K562 (cell line): ENCODE measurements around the gene DLX2. TPM values are rescaled to one million over a fixed set of nuclear protein-coding genes. Genes with fewer than 3 reads are reported as not detected.
A peak's percentile ranks its signal among the peaks of the same experiment; 100 is the strongest.

Source experiments
- ATAC-seq: fragments of 200-7000 bp; cut with Tn5 transposase; 3 replicates; pipeline ENCODE4 v1.9.1; 2020; ENCODE audit warnings: moderate library complexity
- BruUV-seq: library from RNA; stranded (reverse); fragments of 400-500 nt; replicated peaks from 2 replicates; lab custom pipeline; 2021; lab: Mats Ljungman, UMichigan
- CTCF ChIA-PET: fragments of 300-600 bp; formaldehyde crosslinking; extraction: SDS; loops from one replicate; lab custom pipeline; 2021; ENCODE audit warnings: low intra/inter-chr PET ratio; lab: Yijun Ruan, JAX
- POLR2A ChIA-PET: fragments of 300-600, 350-650 bp; sonication (Branson Sonifier 250); formaldehyde crosslinking; extraction: SDS; loops from one replicate; lab custom pipeline; 2021; ENCODE audit warnings: antibody characterized with exemption, inconsistent platforms; lab: Yijun Ruan, JAX
- DNase-seq, 4 experiments: peaks; one replicate each; pipeline versions ENCODE4 v3.0.0 to v3.0.0-alpha.2; 2011 to 2018; ENCODE audit warnings: low spot score in 3 of 4, mixed read lengths in 3 of 4; ENCODE audit errors: extremely low read depth in 1 of 4
- FAIRE-seq: peaks from 2 replicates; lab custom pipeline; 2011; peaks lifted over from hg19 to GRCh38; lab: Jason Lieb, UNC
- H2AFZ ChIP-seq: 2 replicates; pipeline ENCODE4 v1.6.0; 2011; ENCODE audit warnings: low read depth, low read length, control low read depth, inconsistent platforms
- H3K27ac ChIP-seq: fragments of 200-600 bp; 3 replicates; pipeline ENCODE4 v1.8.0; 2011; ENCODE audit warnings: low read depth, mild to moderate bottlenecking, control low read depth, inconsistent platforms, low read length, moderate library complexity, mixed read lengths; ENCODE audit errors: extremely low read depth
- H3K27me3 ChIP-seq, 2 experiments: fragments of 300-600 bp in 1 of 2; 2 replicates in 1 of 2; 3 replicates in 1 of 2; pipeline versions ENCODE4 v1.6.0 to v1.8.0; 2011; ENCODE audit warnings: inconsistent platforms in 2 of 2, low read length in 2 of 2, mild to moderate bottlenecking in 1 of 2, mixed read lengths in 1 of 2, moderate library complexity in 1 of 2; ENCODE audit not compliant: control insufficient read depth in 2 of 2, insufficient read depth in 2 of 2
- H3K36me3 ChIP-seq: fragments of 300-600 bp; 3 replicates; pipeline ENCODE4 v1.8.0; 2011; ENCODE audit warnings: mild to moderate bottlenecking, low read length, inconsistent platforms; ENCODE audit not compliant: control insufficient read depth, insufficient read depth
- H3K4me1 ChIP-seq, 2 experiments: fragments of 200-600 bp in 1 of 2; replicated peaks in 1 of 2; 2 replicates in 1 of 2; 3 replicates in 1 of 2; pipeline versions ENCODE4 v1.5.1 to v1.8.0; 2011; ENCODE audit warnings: inconsistent platforms in 2 of 2, low read length in 2 of 2, mild to moderate bottlenecking in 1 of 2, mixed read lengths in 1 of 2, moderate library complexity in 1 of 2; ENCODE audit not compliant: control insufficient read depth in 2 of 2, insufficient read depth in 2 of 2
- H3K4me2 ChIP-seq: 2 replicates; pipeline ENCODE4 v1.6.1; 2011; ENCODE audit warnings: low read length, control low read depth, inconsistent platforms, mixed read lengths; ENCODE audit not compliant: insufficient read depth
- H3K4me3 ChIP-seq: fragments of 200-600 bp; sonication (generic), shearing (Covaris generic); 2 replicates; pipeline ENCODE4 v1.5.1; 2016; ENCODE audit warnings: control low read depth, inconsistent platforms
- H3K79me2 ChIP-seq: fragments of 200-600 bp; 3 replicates; pipeline ENCODE4 v1.8.0; 2011; ENCODE audit warnings: low read length, inconsistent platforms; ENCODE audit not compliant: control insufficient read depth, insufficient read depth
- H3K9ac ChIP-seq, 2 experiments: 2 replicates each; pipeline versions ENCODE4 v1.6.0 to v1.6.1; 2011; ENCODE audit warnings: low read depth in 2 of 2, low read length in 2 of 2, control low read depth in 1 of 2, inconsistent platforms in 1 of 2, mild to moderate bottlenecking in 1 of 2, mixed read lengths in 1 of 2; ENCODE audit not compliant: insufficient read depth in 1 of 2
- H3K9me1 ChIP-seq: one replicate; pipeline ENCODE4 v1.6.0; 2011; ENCODE audit warnings: inconsistent platforms, mild to moderate bottlenecking, low read length, moderate library complexity; ENCODE audit not compliant: control insufficient read depth, insufficient read depth
- H3K9me3 ChIP-seq: replicated peaks from 2 replicates; pipeline ENCODE4 v1.5.1; 2011; ENCODE audit warnings: low read depth, low read length, inconsistent platforms; ENCODE audit not compliant: control insufficient read depth, insufficient read depth
- H4K20me1 ChIP-seq: replicated peaks from 2 replicates; pipeline ENCODE4 v1.6.1; 2011; ENCODE audit warnings: low read length, inconsistent platforms, mixed read lengths; ENCODE audit not compliant: control insufficient read depth, insufficient read depth
- EGR1 ChIP-seq: fragments of 450-650 bp; conservative IDR thresholded peaks from 2 replicates; pipeline ENCODE4 v1.6.1; 2017; ENCODE audit warnings: mild to moderate bottlenecking
- IRF2 ChIP-seq: sonication (generic); formaldehyde crosslinking; IDR thresholded peaks from 2 replicates; pipeline ENCODE4 v1.8.1; 2022; ENCODE audit warnings: mild to moderate bottlenecking, missing genetic modification reagents
- JUND ChIP-seq, 2 experiments: IDR thresholded peaks; 2 replicates in 1 of 2; 3 replicates in 1 of 2; pipeline ENCODE4 v1.6.1; 2011; ENCODE audit warnings: borderline replicate concordance in 2 of 2, low read depth in 2 of 2, low read length in 2 of 2, improper control_type of control experiment in 1 of 2, missing biosample characterization in 1 of 2, missing genetic modification characterization in 1 of 2, missing genetic modification reagents in 1 of 2
- RNF2 ChIP-seq: sonication (generic); IDR thresholded peaks from 2 replicates; pipeline ENCODE4 v1.6.1; 2016
- TOE1 ChIP-seq, 2 experiments: fragments of 450-650 bp in 1 of 2; sonication (generic) in 1 of 2; formaldehyde crosslinking in 1 of 2; IDR thresholded peaks; 2 replicates each; pipeline versions ENCODE4 v1.7.1 to v1.8.0; 2016 to 2022; ENCODE audit warnings: borderline replicate concordance in 2 of 2, mild to moderate bottlenecking in 2 of 2, antibody characterized with exemption in 1 of 2, inconsistent platforms in 1 of 2, low read depth in 1 of 2, missing genetic modification reagents in 1 of 2, moderate library complexity in 1 of 2
- in situ Hi-C: fragments of 300-500 bp; cut with MboI; formaldehyde crosslinking; loops from 4 replicates; pipeline ENCODE4 v1.15.0; 2018; ENCODE audit warnings: inconsistent platforms, mixed read lengths
- intact Hi-C: fragments of 100-400 bp; cut with micrococcal nuclease; formaldehyde crosslinking; loops from 2 replicates; pipeline ENCODE4 v1.14.2; 2022
- polyA plus RNA-seq, 8 experiments: library from polyadenylated mRNA; depleted of rRNA in 4 of 8; stranded (reverse) in 5 of 8; unstranded in 3 of 8; fragments of >200 nt; fragmentation: Nextera tagmentation in 2 of 8; fragmentation: Illumina TruSeq in 1 of 8; extraction: Ambion mirVana in 2 of 8; extraction: Trizol in 1 of 8; gene quantifications; 2 replicates each; pipeline versions ENCODE4 v1.2.1 to v1.2.3, GENCODE V29; 2011 to 2014; ENCODE audit warnings: inconsistent platforms in 1 of 8, missing spikeins in 1 of 8
- total RNA-seq, 7 experiments: library from RNA; depleted of rRNA in 6 of 7; stranded (reverse); fragments of >200 nt in 6 of 7; fragmentation: Illumina TruSeq in 2 of 7; extraction: Trizol in 2 of 7; gene quantifications; 2 replicates each; pipeline versions ENCODE4 v1.2.1 to v1.2.3, GENCODE V29; 2011 to 2021; ENCODE audit warnings: low replicate concordance in 1 of 7
- TF ChIP-seq, protein P1 (sequence below): fragments of 450-650 bp; conservative IDR thresholded peaks from 2 replicates; pipeline ENCODE4 v1.6.1; 2016; ENCODE audit warnings: missing genetic modification characterization, low read depth, mild to moderate bottlenecking, control low read depth, missing compliant biosample characterization
- TF ChIP-seq, protein P2 (sequence below): fragments of 250-450 bp; sonication (Bioruptor Pico); IDR thresholded peaks from 2 replicates; pipeline ENCODE4 v1.9.0; 2021; ENCODE audit warnings: mild to moderate bottlenecking, inconsistent platforms

The DLX2 gene
- total and polyA plus RNA-seq, 9 of the 15 experiments (the other 6 are each of a cell fraction or from before 2014, with no cell fraction given), result 0.14 to 4.3 (median 0.86) TPM

DNA sequence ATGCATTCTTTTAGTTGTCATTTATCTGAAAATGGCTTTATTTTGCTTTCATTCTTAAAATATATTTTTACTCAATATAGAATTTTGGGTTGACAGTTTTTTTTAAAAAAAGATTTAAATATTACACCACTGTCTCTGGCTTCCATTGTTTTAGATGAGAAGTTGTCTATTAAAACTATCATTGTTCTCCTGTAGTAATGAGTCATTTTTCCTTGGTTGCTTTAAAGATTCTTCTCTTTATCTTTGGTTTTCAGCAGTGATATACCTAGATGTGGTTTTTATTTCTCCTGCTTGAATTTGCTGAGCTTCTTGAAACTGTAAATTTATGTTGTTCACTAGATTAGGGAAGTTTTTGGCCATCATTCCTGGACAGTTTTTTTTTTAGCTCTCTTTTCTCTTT is 26.7 kb upstream of the DLX2 start (continued):
- TF ChIP-seq TOE1 (IDR thresholded peaks at IDR 0.05; ENCODE audit: borderline replicate concordance) (no peak), TOE1 (CRISPR knock-in tag; IDR thresholded peaks at IDR 0.05; ENCODE audit: borderline replicate concordance, low read depth) (no peak), JUND (IDR thresholded peaks at IDR 0.05; ENCODE audit: borderline replicate concordance, low read depth, low read length) (peak; percentile 46; the same call in 1 of the 2 replicates), JUND (tag; IDR thresholded peaks at IDR 0.05; ENCODE audit: borderline replicate concordance, low read depth, low read length) (peak; percentile 68; the same call in 1 of the 3 replicates), EGR1 (no peak)
- TF ChIP-seq, protein P1, sequence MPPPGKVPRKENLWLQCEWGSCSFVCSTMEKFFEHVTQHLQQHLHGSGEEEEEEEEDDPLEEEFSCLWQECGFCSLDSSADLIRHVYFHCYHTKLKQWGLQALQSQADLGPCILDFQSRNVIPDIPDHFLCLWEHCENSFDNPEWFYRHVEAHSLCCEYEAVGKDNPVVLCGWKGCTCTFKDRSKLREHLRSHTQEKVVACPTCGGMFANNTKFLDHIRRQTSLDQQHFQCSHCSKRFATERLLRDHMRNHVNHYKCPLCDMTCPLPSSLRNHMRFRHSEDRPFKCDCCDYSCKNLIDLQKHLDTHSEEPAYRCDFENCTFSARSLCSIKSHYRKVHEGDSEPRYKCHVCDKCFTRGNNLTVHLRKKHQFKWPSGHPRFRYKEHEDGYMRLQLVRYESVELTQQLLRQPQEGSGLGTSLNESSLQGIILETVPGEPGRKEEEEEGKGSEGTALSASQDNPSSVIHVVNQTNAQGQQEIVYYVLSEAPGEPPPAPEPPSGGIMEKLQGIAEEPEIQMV (tag), result no peak

DNA sequence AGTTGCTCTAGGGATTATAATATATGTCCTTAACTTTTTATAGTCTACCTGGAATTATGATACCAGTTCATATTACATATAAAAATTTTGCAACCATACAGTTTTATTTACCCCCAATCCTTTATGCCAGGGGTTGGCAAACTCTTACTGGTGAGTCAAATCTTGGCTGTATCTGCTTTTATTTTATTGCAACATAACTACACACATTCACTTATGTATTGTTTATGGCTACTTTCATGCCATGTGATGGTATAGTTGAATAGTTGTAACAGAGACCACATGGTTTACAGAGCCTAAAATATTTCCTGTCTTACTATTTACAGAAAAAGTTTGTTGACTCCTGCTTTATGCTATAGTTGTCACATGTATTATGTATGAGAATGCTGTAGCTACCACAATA is 25.8 kb upstream of the DLX2 start:
- BruUV-seq, result no TSS peak
- TF ChIP-seq RNF2, result no peak
- no peak for TF ChIP-seq IRF2 (CRISPR knock-in tag)
- TF ChIP-seq, protein P2, sequence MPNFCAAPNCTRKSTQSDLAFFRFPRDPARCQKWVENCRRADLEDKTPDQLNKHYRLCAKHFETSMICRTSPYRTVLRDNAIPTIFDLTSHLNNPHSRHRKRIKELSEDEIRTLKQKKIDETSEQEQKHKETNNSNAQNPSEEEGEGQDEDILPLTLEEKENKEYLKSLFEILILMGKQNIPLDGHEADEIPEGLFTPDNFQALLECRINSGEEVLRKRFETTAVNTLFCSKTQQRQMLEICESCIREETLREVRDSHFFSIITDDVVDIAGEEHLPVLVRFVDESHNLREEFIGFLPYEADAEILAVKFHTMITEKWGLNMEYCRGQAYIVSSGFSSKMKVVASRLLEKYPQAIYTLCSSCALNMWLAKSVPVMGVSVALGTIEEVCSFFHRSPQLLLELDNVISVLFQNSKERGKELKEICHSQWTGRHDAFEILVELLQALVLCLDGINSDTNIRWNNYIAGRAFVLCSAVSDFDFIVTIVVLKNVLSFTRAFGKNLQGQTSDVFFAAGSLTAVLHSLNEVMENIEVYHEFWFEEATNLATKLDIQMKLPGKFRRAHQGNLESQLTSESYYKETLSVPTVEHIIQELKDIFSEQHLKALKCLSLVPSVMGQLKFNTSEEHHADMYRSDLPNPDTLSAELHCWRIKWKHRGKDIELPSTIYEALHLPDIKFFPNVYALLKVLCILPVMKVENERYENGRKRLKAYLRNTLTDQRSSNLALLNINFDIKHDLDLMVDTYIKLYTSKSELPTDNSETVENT (CRISPR knock-in tag), result no peak

More for the DNA sequence above, 25.8 kb upstream of the DLX2 start:
- DNase-seq (no peak), FAIRE-seq (no peak), ATAC-seq (no peak)
- Histone ChIP-seq H3K27me3 (peaks cover 2 to 5% of the 10 kb centered on the region in 2 experiments; a peak in 1 of 5 replicates), H3K9ac (no peak overlapping the region), H4K20me1 (no peaks in the 10 kb centered on the region), H3K27ac (no peak overlapping the region), H3K79me2 (no peaks in the 10 kb centered on the region), H3K4me2 (no peak overlapping the region), H3K4me1 (no peaks in the 10 kb centered on the region), H3K4me3 (no peak overlapping the region), H2AFZ (no peak overlapping the region), H3K9me3 (no peaks in the 10 kb centered on the region), H3K36me3 (no peaks in the 10 kb centered on the region), H3K9me1 (no peaks in the 10 kb centered on the region)
- ChIA-PET POLR2A (no interaction called here), CTCF (no interaction called here)
- intact Hi-C loops, result loop anchor here (5.0 kb wide), 3 partner anchors 426 to 551 kb away; no protein-coding TSS in a partner anchor
- in situ Hi-C loops, result no loop called here
